Measurements from ENCODE around the gene ELF4.

DNA sequence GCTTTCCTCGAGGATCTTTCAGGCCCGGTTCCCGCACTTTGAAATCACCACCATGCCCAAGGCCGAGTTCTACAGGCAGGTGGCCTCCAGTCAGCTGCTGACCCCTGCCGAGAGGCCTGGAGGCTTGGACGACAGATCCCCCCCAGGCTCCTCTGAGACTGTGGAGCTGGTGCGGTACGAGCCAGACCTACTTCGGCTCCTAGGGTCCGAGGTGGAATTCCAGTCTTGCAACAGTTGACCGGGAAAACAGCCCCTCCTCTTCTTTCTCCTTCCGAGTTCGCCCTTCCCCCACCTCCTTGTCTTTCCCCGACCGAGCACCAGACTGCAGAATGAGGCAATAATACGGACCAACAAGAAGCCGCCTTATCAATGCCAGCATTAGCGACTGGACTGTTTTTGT, 54.4 kb downstream of the ELF4 start:
- TF ChIP-seq, protein P1, sequence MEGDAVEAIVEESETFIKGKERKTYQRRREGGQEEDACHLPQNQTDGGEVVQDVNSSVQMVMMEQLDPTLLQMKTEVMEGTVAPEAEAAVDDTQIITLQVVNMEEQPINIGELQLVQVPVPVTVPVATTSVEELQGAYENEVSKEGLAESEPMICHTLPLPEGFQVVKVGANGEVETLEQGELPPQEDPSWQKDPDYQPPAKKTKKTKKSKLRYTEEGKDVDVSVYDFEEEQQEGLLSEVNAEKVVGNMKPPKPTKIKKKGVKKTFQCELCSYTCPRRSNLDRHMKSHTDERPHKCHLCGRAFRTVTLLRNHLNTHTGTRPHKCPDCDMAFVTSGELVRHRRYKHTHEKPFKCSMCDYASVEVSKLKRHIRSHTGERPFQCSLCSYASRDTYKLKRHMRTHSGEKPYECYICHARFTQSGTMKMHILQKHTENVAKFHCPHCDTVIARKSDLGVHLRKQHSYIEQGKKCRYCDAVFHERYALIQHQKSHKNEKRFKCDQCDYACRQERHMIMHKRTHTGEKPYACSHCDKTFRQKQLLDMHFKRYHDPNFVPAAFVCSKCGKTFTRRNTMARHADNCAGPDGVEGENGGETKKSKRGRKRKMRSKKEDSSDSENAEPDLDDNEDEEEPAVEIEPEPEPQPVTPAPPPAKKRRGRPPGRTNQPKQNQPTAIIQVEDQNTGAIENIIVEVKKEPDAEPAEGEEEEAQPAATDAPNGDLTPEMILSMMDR (IDR thresholded peaks at IDR 0.05 in 2 of 3, conservative IDR thresholded peaks at IDR 0.05 in 1 of 3; ENCODE audit: insufficient read depth in 2 of 3, low read depth in 1 of 3, low read length in 3 of 3), result no peak
- no peak for TF ChIP-seq ELF4 (CRISPR knock-in tag; IDR thresholded peaks at IDR 0.05)
- no peak for TF ChIP-seq KLF16 (IDR thresholded peaks at IDR 0.05)
- TF ChIP-seq NFE2L1 (tag; IDR thresholded peaks at IDR 0.05; ENCODE audit: borderline replicate concordance, low read depth), result no peak
- TF ChIP-seq BCLAF1 (IDR thresholded peaks at IDR 0.05; ENCODE audit: borderline replicate concordance in 1 of 2, control insufficient read depth in 1 of 2, low read depth in 2 of 2, low read length in 1 of 2), result no peak
- TF ChIP-seq NFYB (IDR thresholded peaks at IDR 0.05; ENCODE audit: extremely low read depth, insufficient read length), result no peak
- no peak for TF ChIP-seq ETS1 (conservative IDR thresholded peaks at IDR 0.05; ENCODE audit: control insufficient read depth, low read depth, low read length)
- no peak for TF ChIP-seq POLR2G (IDR thresholded peaks at IDR 0.05; ENCODE audit: low read depth, low read length)
- no peak for TF ChIP-seq SMAD3 (CRISPR knock-in tag; conservative IDR thresholded peaks at IDR 0.05)
- TF ChIP-seq, protein P2, sequence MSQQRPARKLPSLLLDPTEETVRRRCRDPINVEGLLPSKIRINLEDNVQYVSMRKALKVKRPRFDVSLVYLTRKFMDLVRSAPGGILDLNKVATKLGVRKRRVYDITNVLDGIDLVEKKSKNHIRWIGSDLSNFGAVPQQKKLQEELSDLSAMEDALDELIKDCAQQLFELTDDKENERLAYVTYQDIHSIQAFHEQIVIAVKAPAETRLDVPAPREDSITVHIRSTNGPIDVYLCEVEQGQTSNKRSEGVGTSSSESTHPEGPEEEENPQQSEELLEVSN (IDR thresholded peaks at IDR 0.05; ENCODE audit: borderline replicate concordance in 1 of 2, extremely low read depth in 1 of 2, insufficient read depth in 1 of 2, insufficient read length in 1 of 2, low read depth in 1 of 2, low read length in 1 of 2, poor library complexity in 1 of 2, severe bottlenecking in 1 of 2), result no peak
- TF ChIP-seq FOXM1 (IDR thresholded peaks at IDR 0.05; ENCODE audit: low read depth), result no peak
- TF ChIP-seq FOXM1 (CRISPR knock-in tag; IDR thresholded peaks at IDR 0.05; ENCODE audit: low read depth), result no peak
- TF ChIP-seq, protein P3, sequence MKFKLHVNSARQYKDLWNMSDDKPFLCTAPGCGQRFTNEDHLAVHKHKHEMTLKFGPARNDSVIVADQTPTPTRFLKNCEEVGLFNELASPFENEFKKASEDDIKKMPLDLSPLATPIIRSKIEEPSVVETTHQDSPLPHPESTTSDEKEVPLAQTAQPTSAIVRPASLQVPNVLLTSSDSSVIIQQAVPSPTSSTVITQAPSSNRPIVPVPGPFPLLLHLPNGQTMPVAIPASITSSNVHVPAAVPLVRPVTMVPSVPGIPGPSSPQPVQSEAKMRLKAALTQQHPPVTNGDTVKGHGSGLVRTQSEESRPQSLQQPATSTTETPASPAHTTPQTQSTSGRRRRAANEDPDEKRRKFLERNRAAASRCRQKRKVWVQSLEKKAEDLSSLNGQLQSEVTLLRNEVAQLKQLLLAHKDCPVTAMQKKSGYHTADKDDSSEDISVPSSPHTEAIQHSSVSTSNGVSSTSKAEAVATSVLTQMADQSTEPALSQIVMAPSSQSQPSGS (CRISPR knock-in tag; IDR thresholded peaks at IDR 0.05), result no peak
- TF ChIP-seq ZNF280B (CRISPR knock-in tag; IDR thresholded peaks at IDR 0.05), result no peak
- TF ChIP-seq MAFK (IDR thresholded peaks at IDR 0.05; ENCODE audit: low read length), result no peak

All from K562 (cell line).